GM12874 (cell line): Measurements from ENCODE around the gene PAK1.

ENCODE experiments used
- TF ChIP-seq, protein P1 (sequence below): IDR thresholded peaks from 2 replicates; pipeline ENCODE4 v1.5.1; 2011; ENCODE audit warnings: low read depth, mild to moderate bottlenecking, control low read depth, low read length, moderate library complexity; ENCODE audit not compliant: insufficient read depth

Gene PAK1

DNA sequence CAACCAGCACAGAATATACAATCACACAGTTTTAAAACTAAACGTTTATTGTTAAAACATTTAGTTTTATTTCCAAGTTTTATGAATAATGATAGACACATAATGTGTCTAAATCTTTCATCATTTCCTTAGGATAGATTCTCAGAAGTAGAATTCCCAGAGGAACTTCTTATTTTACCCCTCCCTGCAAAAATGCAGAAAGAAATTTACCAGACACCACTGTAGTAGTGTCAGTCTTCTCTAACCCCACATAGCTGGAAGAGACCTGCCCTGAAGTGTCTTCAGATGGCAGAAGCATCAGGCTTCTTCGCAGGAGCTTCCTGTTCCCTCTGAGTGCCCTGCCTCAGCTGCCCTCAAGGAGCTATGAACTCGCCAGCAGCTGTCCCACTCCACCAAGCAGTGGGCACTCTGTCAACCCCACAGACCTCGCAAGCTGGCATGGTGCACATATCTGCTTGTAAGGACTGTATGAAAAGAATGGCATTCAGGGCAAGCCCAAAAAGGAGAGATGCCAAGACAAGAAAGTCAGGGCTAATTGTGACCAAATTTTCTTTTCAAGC, 28.5 kb upstream of the PAK1 start:
- TF ChIP-seq, protein P1, sequence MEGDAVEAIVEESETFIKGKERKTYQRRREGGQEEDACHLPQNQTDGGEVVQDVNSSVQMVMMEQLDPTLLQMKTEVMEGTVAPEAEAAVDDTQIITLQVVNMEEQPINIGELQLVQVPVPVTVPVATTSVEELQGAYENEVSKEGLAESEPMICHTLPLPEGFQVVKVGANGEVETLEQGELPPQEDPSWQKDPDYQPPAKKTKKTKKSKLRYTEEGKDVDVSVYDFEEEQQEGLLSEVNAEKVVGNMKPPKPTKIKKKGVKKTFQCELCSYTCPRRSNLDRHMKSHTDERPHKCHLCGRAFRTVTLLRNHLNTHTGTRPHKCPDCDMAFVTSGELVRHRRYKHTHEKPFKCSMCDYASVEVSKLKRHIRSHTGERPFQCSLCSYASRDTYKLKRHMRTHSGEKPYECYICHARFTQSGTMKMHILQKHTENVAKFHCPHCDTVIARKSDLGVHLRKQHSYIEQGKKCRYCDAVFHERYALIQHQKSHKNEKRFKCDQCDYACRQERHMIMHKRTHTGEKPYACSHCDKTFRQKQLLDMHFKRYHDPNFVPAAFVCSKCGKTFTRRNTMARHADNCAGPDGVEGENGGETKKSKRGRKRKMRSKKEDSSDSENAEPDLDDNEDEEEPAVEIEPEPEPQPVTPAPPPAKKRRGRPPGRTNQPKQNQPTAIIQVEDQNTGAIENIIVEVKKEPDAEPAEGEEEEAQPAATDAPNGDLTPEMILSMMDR, result no peak

DNA sequence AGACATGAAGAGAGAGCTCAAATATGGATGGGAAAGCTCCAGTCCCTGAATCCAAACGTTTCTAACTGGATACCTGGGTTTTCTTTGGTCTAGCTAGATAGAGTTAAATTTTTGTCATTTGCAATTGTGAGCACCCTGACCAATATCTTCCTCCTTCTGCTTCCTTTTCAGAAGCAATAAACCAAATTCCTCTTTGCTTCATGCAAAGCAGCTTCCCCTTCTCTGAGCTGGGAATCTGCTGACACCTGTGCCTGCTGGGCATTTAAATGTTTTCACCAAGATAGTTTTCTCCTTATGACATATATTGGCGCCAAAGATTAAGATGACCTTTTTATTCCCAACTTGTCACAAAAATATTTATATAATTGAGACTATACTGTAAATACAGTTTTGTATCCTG, 27.9 kb upstream of the PAK1 start:
- TF ChIP-seq, protein P1, result no peak

DNA sequence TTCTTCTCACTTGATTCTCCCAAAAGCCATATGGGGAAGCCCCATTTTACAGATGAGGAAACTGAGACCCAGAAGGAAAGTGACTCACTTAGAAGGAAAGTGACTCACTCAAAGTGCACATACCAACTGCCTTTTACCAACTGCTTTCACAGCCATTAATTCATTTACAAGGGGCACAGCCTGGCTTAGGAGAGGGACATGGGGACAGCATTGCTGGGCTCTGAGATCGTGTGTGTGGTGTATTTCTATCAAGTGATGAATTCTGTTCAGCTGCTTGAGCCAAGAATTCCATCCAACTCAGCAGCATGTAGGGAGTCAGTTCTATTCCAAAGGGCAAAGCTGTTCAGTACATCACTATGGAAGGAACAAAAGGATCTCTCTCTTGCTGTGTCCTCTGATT, 23.5 kb upstream of the PAK1 start:
- TF ChIP-seq, protein P1, result no peak

DNA sequence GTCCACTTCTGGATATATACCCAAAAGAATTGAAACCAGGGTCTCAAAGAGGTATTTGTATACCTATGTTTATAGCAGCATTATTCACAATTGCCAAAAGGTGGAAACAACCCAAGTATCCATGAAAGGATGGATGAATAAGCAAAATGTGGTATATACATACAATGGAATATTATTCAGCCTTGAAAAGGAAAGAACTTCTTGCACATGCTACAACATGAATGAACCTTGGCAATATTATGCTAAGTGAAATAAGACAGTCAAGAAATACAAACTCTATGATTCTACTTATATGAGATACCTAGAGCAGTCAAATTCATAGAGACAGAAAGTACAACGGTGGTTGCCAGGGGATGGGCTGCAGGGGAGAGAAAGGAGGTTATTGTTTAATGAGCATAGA, 21.6 kb upstream of the PAK1 start:
- TF ChIP-seq, protein P1, result no peak

DNA sequence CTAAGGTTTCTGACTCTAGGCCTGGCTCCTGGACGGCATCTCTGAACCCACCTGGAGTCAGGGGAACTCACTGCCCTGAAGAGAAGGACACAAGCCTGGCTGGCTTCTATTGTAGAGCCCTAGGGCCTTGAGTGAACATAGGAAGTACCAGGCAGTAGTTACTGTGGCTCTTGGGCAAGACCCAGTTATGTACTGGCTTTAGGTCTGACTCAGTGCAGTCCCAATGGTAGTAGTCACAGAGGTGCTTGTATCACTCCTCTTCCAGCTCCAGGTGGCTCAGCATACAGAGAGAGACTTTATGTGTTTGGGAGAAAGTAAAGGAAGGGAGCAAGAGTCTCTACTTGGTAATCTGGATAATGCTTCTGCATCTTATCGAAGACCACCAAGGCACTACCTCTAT, 13.9 kb upstream of the PAK1 start:
- TF ChIP-seq, protein P1, result no peak

DNA sequence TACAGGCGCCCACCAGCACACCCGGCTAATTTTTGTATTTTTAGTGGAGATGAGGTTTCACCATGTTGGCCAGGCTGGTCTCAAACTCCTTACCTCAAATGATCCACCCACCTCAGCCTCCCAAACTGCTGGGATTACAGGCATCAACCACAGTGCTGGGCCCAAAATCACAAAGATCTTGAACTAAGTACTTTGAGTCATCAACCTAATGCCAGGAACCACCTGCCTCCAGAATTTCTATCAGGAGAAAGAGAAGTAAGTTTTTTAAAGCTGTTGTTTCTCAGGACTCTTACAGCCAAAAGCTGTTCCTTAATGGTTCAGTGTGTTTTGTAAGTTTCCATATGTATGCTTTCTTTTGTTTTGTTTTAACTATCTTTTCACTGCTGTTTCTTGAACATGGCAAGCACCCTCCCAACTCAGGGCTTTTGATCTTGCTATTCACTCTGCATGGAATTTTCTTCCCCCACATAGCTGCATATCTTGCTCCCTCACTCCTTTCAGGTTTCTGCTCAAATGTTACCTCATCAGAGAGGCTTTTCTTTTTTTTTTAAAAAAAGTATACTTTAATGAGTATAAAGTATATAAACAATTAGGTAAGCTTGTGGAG, 6.0 kb upstream of the PAK1 start:
- TF ChIP-seq, protein P1, result no peak

DNA sequence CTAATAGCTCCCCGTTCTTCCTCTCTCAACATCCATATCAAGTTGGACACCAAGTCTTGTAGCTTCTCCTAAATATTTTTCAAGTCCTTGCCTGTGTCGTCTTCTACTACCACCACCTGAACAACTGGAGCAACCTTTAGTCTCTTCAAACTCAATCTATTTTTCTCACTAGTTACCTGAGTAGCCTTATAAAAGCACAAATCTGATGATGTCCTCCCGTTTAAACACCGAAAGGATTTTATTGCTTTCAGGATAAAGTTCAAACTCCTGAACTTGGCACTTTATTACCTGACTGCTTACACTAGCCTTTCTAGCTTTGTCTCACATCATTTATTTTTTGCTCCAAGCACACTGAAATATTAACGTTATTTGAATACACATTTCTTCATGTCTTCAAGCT, 1.3 kb upstream of the PAK1 start:
- TF ChIP-seq, protein P1, result no peak
